Measurements from ENCODE around the gene NT5C1A.

GRCh38 chr1:39677645-39678044 lies 5.7 kb upstream of the NT5C1A start:
- TF ChIP-seq GATA3 (IDR thresholded peaks at IDR 0.05; ENCODE audit: low read depth, low read length) = no peak
- no peak for TF ChIP-seq GATA2 (IDR thresholded peaks at IDR 0.05; ENCODE audit: low read depth, low read length)
